ENCODE data around the gene EXOSC9. TPM values are rescaled to one million over a fixed set of nuclear protein-coding genes. Genes with fewer than 3 reads are reported as not detected.

The EXOSC9 gene
- total and polyA plus RNA-seq, 2 of the 8 experiments (the other 6 are each of a cell fraction or from before 2014, with no cell fraction given) = 33.2 to 54.9 TPM

GRCh38 chr4:121861426-121861825, 60.3 kb downstream of the EXOSC9 start:
- Histone ChIP-seq H3K9ac (replicated peaks in 1 of 4; ENCODE audit: extremely low read depth in 1 of 4, low read depth in 3 of 4, low read length in 3 of 4) (no peak overlapping the region), H4K91ac (replicated peaks; ENCODE audit: insufficient read length, low read length) (no peak overlapping the region), H2BK20ac (ENCODE audit: low read length) (no peak overlapping the region), H3K79me1 (ENCODE audit: low read depth, low read length) (no peaks in the 10 kb centered on the region), H2AK5ac (ENCODE audit: low read depth, low read length) (no peak overlapping the region), H3K79me2 (ENCODE audit: control insufficient read depth in 1 of 2, insufficient read depth in 2 of 2, low read length in 2 of 2) (no peaks in the 10 kb centered on the region), H2BK15ac (ENCODE audit: low read length) (no peak overlapping the region), H3K4me1 (replicated peaks in 1 of 4; ENCODE audit: control insufficient read depth in 3 of 4, insufficient read depth in 4 of 4, low read length in 3 of 4) (no peaks in the 10 kb centered on the region), H2AFZ (ENCODE audit: low read length) (no peak overlapping the region), H3K9me3 (ENCODE audit: insufficient read depth in 2 of 2, low read depth in 1 of 2, low read length in 1 of 2) (no peaks in the 10 kb centered on the region), H3K36me3 (ENCODE audit: control insufficient read depth in 2 of 4, insufficient read depth in 4 of 4, low read length in 3 of 4) (peaks cover 0 to 18% (median 2%) of the 10 kb centered on the region in 4 experiments; a peak in 2 of 8 replicates), H2BK5ac (ENCODE audit: low read depth, low read length) (no peak overlapping the region), H3K56ac (replicated peaks; ENCODE audit: insufficient read length, low read depth, low read length) (no peak overlapping the region), H3K23me2 (ENCODE audit: low read depth, low read length) (no peaks in the 10 kb centered on the region), H3K27ac (ENCODE audit: low read depth, low read length) (no peak overlapping the region), H3K14ac (ENCODE audit: insufficient read length) (no peak overlapping the region), H4K5ac (ENCODE audit: insufficient read length, low read depth, low read length) (no peak overlapping the region), H3K23ac (ENCODE audit: insufficient read length) (no peak overlapping the region), H2BK12ac (ENCODE audit: low read depth, low read length) (no peak overlapping the region), H4K8ac (ENCODE audit: extremely low read depth, insufficient read depth, low read length) (no peak overlapping the region), H3K4ac (replicated peaks; ENCODE audit: insufficient read length, low read depth, low read length) (no peak overlapping the region), H3K18ac (ENCODE audit: extremely low read depth, low read length) (no peak overlapping the region), H2BK120ac (replicated peaks; ENCODE audit: low read depth, low read length) (no peak overlapping the region), H3K4me3 (ENCODE audit: extremely low read depth in 1 of 4, insufficient read depth in 2 of 4, low read depth in 3 of 4, low read length in 4 of 4) (no peak overlapping the region), H3K27me3 (replicated peaks in 1 of 4; ENCODE audit: control insufficient read depth in 3 of 4, extremely low read depth in 1 of 4, insufficient read depth in 3 of 4, low read length in 3 of 4) (no peaks in the 10 kb centered on the region), H4K20me1 (replicated peaks in 1 of 2; ENCODE audit: control insufficient read depth in 1 of 2, insufficient read depth in 2 of 2, low read length in 2 of 2) (no peaks in the 10 kb centered on the region), H3K4me2 (ENCODE audit: insufficient read depth in 1 of 2, low read depth in 2 of 2, low read length in 2 of 2) (no peak overlapping the region)
- ChIA-PET CTCF (ENCODE audit: partially characterized antibody) (no interaction called here), POLR2A (ENCODE audit: partially characterized antibody) (no interaction called here)
- DNase-seq (ENCODE audit: low read depth in 1 of 2, low spot score in 2 of 2) (no peak), FAIRE-seq (no peak)
- 96% methylated on average over 2 of the region's 2 CpGs; no CpG with 5 or more reads in 1 of the 2 experiments for WGBS, 2 experiments (ENCODE audit: extremely low coverage in 1 of 2, insufficient coverage in 1 of 2, insufficient read length in 1 of 2, insufficient replicate concordance in 2 of 2, low coverage in 1 of 2, low lambda C conversion rate in 2 of 2, missing lambda C conversion rate in 1 of 2)
- TF ChIP-seq CEBPB (IDR thresholded peaks at IDR 0.05; ENCODE audit: low read depth, low read length) (no peak), ZNF274 (IDR thresholded peaks at IDR 0.05; ENCODE audit: borderline replicate concordance, extremely low read depth, low read length) (no peak), CTBP2 (IDR thresholded peaks at IDR 0.05; ENCODE audit: borderline replicate concordance, insufficient read depth, insufficient read length, low read length) (no peak), NRF1 (IDR thresholded peaks at IDR 0.05; ENCODE audit: low read depth, low read length) (no peak), TAF1 (IDR thresholded peaks at IDR 0.05; ENCODE audit: low read depth, low read length) (no peak), CBX5 (IDR thresholded peaks at IDR 0.05; ENCODE audit: low read depth, low read length) (no peak), SP4 (IDR thresholded peaks at IDR 0.05; ENCODE audit: low read length) (no peak), ASH2L (IDR thresholded peaks at IDR 0.05; ENCODE audit: low read length) (no peak), E2F6 (IDR thresholded peaks at IDR 0.05) (no peak), GABPA (IDR thresholded peaks at IDR 0.05; ENCODE audit: borderline replicate concordance, insufficient read depth, low read length) (no peak), POLR2A (IDR thresholded peaks at IDR 0.05; ENCODE audit: control extremely low read depth in 1 of 2, low read depth in 2 of 2, low read length in 2 of 2) (no peak), EGR1 (IDR thresholded peaks at IDR 0.05; ENCODE audit: borderline replicate concordance, low read depth, low read length) (no peak), SIX5 (IDR thresholded peaks at IDR 0.05; ENCODE audit: low read depth, low read length) (no peak), TAF7 (optimal IDR thresholded peaks at IDR 0.05; ENCODE audit: borderline replicate concordance, low read depth, low read length) (no peak), SP2 (IDR thresholded peaks at IDR 0.05; ENCODE audit: low read length) (no peak), TCF12 (IDR thresholded peaks at IDR 0.05; ENCODE audit: low read depth, low read length) (no peak)

Data from H1 (cell line).